ENCODE measurements around the gene TSPEAR. TPM values are rescaled to one million over a fixed set of nuclear protein-coding genes. Genes with fewer than 3 reads are reported as not detected.

Gene TSPEAR
- total RNA-seq, 2 experiments from 2014 or later, result not detected

DNA sequence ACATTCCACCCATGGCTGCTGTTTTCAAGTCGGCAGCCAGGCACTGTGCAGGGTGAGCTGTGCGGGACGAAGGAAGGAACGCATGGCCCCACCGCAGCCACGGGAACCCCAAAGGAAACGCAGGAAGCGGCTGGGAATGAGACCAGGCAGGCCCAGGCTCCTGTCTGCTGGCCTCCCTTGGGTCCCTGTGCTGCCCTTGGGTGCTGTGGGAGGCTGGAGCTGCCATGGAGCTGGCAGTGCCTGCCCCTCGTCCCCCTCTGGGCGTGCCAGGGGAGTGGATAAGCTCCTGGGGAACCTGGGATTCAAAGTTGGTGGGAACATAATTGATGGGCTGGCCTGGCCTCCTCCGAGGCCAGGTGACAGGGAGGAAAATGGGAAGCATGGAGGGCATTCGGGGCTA lies 143.1 kb downstream of the TSPEAR start:
- no peak for TF ChIP-seq EZH2phosphoT487 (IDR thresholded peaks at IDR 0.05; ENCODE audit: borderline replicate concordance, low read depth, low read length)
- TF ChIP-seq, protein P1, sequence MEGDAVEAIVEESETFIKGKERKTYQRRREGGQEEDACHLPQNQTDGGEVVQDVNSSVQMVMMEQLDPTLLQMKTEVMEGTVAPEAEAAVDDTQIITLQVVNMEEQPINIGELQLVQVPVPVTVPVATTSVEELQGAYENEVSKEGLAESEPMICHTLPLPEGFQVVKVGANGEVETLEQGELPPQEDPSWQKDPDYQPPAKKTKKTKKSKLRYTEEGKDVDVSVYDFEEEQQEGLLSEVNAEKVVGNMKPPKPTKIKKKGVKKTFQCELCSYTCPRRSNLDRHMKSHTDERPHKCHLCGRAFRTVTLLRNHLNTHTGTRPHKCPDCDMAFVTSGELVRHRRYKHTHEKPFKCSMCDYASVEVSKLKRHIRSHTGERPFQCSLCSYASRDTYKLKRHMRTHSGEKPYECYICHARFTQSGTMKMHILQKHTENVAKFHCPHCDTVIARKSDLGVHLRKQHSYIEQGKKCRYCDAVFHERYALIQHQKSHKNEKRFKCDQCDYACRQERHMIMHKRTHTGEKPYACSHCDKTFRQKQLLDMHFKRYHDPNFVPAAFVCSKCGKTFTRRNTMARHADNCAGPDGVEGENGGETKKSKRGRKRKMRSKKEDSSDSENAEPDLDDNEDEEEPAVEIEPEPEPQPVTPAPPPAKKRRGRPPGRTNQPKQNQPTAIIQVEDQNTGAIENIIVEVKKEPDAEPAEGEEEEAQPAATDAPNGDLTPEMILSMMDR (conservative IDR thresholded peaks at IDR 0.05; ENCODE audit: low read length), result no peak
- Histone ChIP-seq H4K20me1 (ENCODE audit: insufficient read depth, low read length) (no peaks in the 10 kb centered on the region), H3K79me2 (ENCODE audit: insufficient read depth, low read depth, low read length) (no peaks in the 10 kb centered on the region), H3K4me3 (ENCODE audit: low read depth, low read length, poor library complexity, severe bottlenecking) (no peak overlapping the region), H3K9me3 (ENCODE audit: low read length) (no peaks in the 10 kb centered on the region), H3K4me1 (ENCODE audit: insufficient read depth, low read length, poor library complexity, severe bottlenecking) (no peaks in the 10 kb centered on the region), H3K9me2 (ENCODE audit: insufficient read depth, low read length) (no peaks in the 10 kb centered on the region), H3K4me2 (ENCODE audit: low read length) (no peak overlapping the region), H3K27ac (ENCODE audit: low read depth, low read length, poor library complexity, severe bottlenecking) (no peak overlapping the region), H3K36me3 (ENCODE audit: insufficient read depth, low read length) (no peaks in the 10 kb centered on the region), H2AFZ (ENCODE audit: low read length) (no peak overlapping the region)
- POLR2A ChIA-PET, result no interaction called here
- intact Hi-C loops (cut with micrococcal nuclease; ENCODE audit: unreplicated experiment), result no loop called here
- BruUV-seq (replicated peaks), result no TSS peak
- CTCF ChIA-PET (ENCODE audit: unreplicated experiment), result no interaction called here
- no peak for DNase-seq (ENCODE audit: low spot score)

DNA sequence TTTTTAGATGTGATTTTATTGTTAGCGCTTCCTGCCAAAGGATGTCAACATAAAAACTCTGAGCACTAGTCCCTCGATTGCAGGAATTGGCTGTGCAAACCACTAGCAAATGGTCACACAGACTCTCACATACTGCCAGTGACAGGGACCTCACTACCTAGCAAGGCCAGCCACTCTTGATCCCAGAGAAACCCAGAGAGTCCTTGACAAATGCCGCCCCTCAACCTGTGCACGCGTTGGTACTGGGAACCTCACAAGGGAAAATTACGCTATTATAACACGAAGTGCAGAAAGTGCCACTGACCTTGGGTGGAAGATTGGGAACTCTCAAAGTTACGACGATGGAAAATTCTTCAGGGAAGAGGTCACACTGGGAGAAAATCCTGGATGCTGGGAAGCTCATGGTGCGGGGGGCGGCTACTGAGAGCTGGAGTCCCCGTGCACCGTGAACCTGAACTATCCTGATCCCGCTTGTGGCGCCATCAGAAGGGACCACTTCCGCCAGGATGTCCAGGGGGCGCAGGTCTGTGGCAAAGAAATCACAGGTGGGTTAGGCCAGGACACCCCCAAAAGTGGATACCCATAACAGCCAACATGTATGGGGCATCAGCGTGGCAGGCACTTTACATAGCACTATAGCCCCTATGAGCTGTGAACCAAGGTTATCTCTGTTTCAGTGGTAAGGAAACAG lies 143.7 kb downstream of the TSPEAR start:
- CTCF ChIA-PET (ENCODE audit: unreplicated experiment), result no interaction called here
- POLR2A ChIA-PET, result no interaction called here
- intact Hi-C loops (cut with micrococcal nuclease; ENCODE audit: unreplicated experiment), result no loop called here

DNA sequence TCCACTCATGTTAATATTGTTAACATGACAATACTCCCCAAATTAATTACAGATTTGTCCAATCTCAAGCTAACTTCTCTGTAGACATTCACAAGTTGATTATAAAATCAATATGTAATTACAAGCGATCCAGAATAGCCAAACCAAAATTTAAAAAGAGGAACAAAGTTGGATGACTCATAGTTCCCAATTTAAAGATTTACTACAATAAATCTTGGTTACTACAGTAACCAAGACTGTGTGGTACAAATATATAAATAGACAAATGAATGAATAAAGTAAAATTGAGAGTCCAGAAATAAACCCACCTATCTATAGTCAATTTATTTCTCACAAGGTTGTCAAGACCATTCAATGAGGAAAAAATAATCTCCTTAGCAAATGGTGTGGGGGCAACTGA lies 145.0 kb downstream of the TSPEAR start:
- TF ChIP-seq, protein P1 (conservative IDR thresholded peaks at IDR 0.05; ENCODE audit: low read length), result no peak
- TF ChIP-seq EZH2phosphoT487 (IDR thresholded peaks at IDR 0.05; ENCODE audit: borderline replicate concordance, low read depth, low read length), result no peak
- H4K20me1 ChIP-seq (ENCODE audit: insufficient read depth, low read length), result no peaks in the 10 kb centered on the region
- CTCF ChIA-PET (ENCODE audit: unreplicated experiment), result no interaction called here
- no peak overlapping the region for H3K4me3 ChIP-seq (ENCODE audit: low read depth, low read length, poor library complexity, severe bottlenecking)
- H3K36me3 ChIP-seq (ENCODE audit: insufficient read depth, low read length), result no peaks in the 10 kb centered on the region
- no TSS peak for BruUV-seq (replicated peaks)
- no peak overlapping the region for H3K4me2 ChIP-seq (ENCODE audit: low read length)
- no peaks in the 10 kb centered on the region for H3K9me2 ChIP-seq (ENCODE audit: insufficient read depth, low read length)
- intact Hi-C loops (cut with micrococcal nuclease; ENCODE audit: unreplicated experiment), result no loop called here
- DNase-seq (ENCODE audit: low spot score), result no peak
- H3K4me1 ChIP-seq (ENCODE audit: insufficient read depth, low read length, poor library complexity, severe bottlenecking), result no peaks in the 10 kb centered on the region
- no peak overlapping the region for H2AFZ ChIP-seq (ENCODE audit: low read length)
- H3K9me3 ChIP-seq (ENCODE audit: low read length), result no peaks in the 10 kb centered on the region
- POLR2A ChIA-PET, result no interaction called here
- H3K27ac ChIP-seq (ENCODE audit: low read depth, low read length, poor library complexity, severe bottlenecking), result no peak overlapping the region
- no peaks in the 10 kb centered on the region for H3K79me2 ChIP-seq (ENCODE audit: insufficient read depth, low read depth, low read length)

More for the DNA sequence above, 143.7 kb downstream of the TSPEAR start:
- no peak for TF ChIP-seq EZH2phosphoT487 (IDR thresholded peaks at IDR 0.05; ENCODE audit: borderline replicate concordance, low read depth, low read length)
- TF ChIP-seq, protein P1 (conservative IDR thresholded peaks at IDR 0.05; ENCODE audit: low read length), result no peak
- Histone ChIP-seq H4K20me1 (ENCODE audit: insufficient read depth, low read length) (no peaks in the 10 kb centered on the region), H3K4me3 (ENCODE audit: low read depth, low read length, poor library complexity, severe bottlenecking) (no peak overlapping the region), H3K36me3 (ENCODE audit: insufficient read depth, low read length) (no peaks in the 10 kb centered on the region), H3K79me2 (ENCODE audit: insufficient read depth, low read depth, low read length) (no peaks in the 10 kb centered on the region), H3K27ac (ENCODE audit: low read depth, low read length, poor library complexity, severe bottlenecking) (no peak overlapping the region), H3K9me3 (ENCODE audit: low read length) (no peaks in the 10 kb centered on the region), H3K4me1 (ENCODE audit: insufficient read depth, low read length, poor library complexity, severe bottlenecking) (no peaks in the 10 kb centered on the region), H2AFZ (ENCODE audit: low read length) (no peak overlapping the region), H3K9me2 (ENCODE audit: insufficient read depth, low read length) (no peaks in the 10 kb centered on the region), H3K4me2 (ENCODE audit: low read length) (no peak overlapping the region)
- no peak for DNase-seq (ENCODE audit: low spot score)
- no TSS peak for BruUV-seq (replicated peaks)

Data from OCI-LY7 (cell line).